Measurements from ENCODE around the gene CD151.

Gene CD151

GRCh38 chr11:797296-798092 lies 35.3 kb upstream of the CD151 start:
- in situ Hi-C loops (cut with HindIII; ENCODE audit: low sequenced_read_pairs), result no loop called here
- peak overlapping the region; percentile 71 for H3K4me3 ChIP-seq (ENCODE audit: low read depth, low read length)
- DNase-seq (ENCODE audit: low read depth, low spot score), result peak; percentile 91
- TF ChIP-seq, protein P1, sequence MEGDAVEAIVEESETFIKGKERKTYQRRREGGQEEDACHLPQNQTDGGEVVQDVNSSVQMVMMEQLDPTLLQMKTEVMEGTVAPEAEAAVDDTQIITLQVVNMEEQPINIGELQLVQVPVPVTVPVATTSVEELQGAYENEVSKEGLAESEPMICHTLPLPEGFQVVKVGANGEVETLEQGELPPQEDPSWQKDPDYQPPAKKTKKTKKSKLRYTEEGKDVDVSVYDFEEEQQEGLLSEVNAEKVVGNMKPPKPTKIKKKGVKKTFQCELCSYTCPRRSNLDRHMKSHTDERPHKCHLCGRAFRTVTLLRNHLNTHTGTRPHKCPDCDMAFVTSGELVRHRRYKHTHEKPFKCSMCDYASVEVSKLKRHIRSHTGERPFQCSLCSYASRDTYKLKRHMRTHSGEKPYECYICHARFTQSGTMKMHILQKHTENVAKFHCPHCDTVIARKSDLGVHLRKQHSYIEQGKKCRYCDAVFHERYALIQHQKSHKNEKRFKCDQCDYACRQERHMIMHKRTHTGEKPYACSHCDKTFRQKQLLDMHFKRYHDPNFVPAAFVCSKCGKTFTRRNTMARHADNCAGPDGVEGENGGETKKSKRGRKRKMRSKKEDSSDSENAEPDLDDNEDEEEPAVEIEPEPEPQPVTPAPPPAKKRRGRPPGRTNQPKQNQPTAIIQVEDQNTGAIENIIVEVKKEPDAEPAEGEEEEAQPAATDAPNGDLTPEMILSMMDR (IDR thresholded peaks at IDR 0.05; ENCODE audit: low read depth, low read length), result no peak

GRCh38 chr11:798093-798713 lies 34.5 kb upstream of the CD151 start, which contains the start of gene SLC25A22:
SLC25A22 (minus strand) TSS chr11:798281; CDS start chr11:795006, 3,275 bp downstream.
- in situ Hi-C loops (cut with HindIII; ENCODE audit: low sequenced_read_pairs), result no loop called here
- DNase-seq (ENCODE audit: low read depth, low spot score), result peak; percentile 68
- H3K4me3 ChIP-seq (ENCODE audit: low read depth, low read length), result peak within 1 kb of the TSS; percentile 71
- TF ChIP-seq, protein P1 (IDR thresholded peaks at IDR 0.05; ENCODE audit: low read depth, low read length), result peak; percentile 64

DNA sequence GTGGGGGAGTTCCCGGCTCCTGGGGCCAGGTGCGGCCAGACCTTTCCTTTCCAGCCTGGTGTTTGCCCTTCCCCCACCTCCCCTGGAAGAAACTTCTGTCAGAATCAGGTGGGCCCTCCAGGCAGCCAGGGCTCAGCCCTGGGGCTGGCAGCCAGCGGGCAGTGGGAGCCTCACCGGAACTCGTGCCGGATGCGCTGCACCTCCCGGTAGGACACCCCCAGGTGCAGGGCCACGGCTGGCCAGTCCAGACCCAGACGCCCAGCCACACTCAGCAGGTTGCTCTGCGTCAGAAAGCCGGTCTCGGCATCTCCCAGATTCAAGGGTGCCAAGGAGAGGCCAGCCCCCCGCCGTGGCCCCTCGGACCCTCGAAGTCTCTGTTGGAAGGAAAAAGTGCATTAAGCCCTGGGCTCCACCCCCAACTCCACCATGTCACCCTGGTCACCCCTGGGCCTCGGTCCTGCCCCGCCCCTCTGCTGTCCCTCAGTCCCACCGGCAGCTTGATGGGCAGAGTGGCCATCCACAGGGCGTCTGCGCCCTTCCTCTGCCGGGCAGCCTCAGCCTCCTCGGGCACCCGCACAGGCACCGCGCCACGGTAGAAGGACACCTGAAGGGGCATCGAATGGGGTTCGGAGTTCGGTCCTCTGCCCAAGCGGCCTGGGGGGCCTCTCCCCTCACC lies 33.0 kb upstream of the CD151 start:
- DNase-seq (ENCODE audit: low read depth, low spot score), result no peak
- in situ Hi-C loops (cut with HindIII; ENCODE audit: low sequenced_read_pairs), result no loop called here
- H3K4me3 ChIP-seq (ENCODE audit: low read depth, low read length), result no peak overlapping the region
- TF ChIP-seq, protein P1 (IDR thresholded peaks at IDR 0.05; ENCODE audit: low read depth, low read length), result no peak

- TF ChIP-seq, protein P1 (IDR thresholded peaks at IDR 0.05; ENCODE audit: low read depth, low read length), result no peak
- DNase-seq (ENCODE audit: low read depth, low spot score), result no peak
- H3K4me3 ChIP-seq (ENCODE audit: low read depth, low read length), result no peak overlapping the region
- in situ Hi-C loops (cut with HindIII; ENCODE audit: low sequenced_read_pairs), result no loop called here
These were observed 32.3 kb upstream of the CD151 start for GRCh38 chr11:800473-800872.

GRCh38 chr11:801097-801780 lies 31.5 kb upstream of the CD151 start:
- in situ Hi-C loops (cut with HindIII; ENCODE audit: low sequenced_read_pairs), result no loop called here
- TF ChIP-seq, protein P1 (IDR thresholded peaks at IDR 0.05; ENCODE audit: low read depth, low read length), result no peak
- DNase-seq (ENCODE audit: low read depth, low spot score), result no peak
- H3K4me3 ChIP-seq (ENCODE audit: low read depth, low read length), result no peak overlapping the region

DNA sequence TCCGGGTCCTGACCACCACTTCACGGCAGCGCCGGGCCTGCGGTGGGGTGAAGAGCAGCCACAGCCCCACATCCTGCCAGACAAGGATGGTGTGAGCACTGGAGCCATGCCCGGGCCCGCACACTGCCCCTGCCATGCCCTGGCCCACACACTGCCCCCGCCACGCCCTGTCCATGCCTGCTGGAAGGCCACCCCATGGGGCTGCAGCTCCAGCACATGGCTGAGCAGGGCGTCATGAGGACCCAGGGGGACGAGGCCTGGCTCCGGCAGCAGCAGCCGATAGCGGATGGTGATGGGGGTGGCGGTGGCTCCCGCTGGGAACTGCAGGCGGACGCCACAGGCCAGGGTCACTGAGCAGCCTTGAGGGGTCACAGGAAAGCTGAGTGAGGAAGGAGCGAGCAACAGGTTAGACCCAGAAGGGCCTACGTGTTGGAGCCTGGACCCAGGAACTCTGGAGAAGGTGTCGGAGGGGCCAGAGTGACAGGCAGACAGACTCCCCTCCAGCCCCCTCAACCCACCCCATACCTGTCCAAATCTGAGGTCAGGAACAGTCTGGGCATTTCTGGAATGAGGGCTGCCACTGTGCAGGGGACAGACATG lies 30.6 kb upstream of the CD151 start:
- in situ Hi-C loops (cut with HindIII; ENCODE audit: low sequenced_read_pairs), result no loop called here
- TF ChIP-seq, protein P1 (IDR thresholded peaks at IDR 0.05; ENCODE audit: low read depth, low read length), result no peak
- DNase-seq (ENCODE audit: low read depth, low spot score), result no peak

More for the DNA sequence above, 30.6 kb upstream of the CD151 start:
- no peak overlapping the region for H3K4me3 ChIP-seq (ENCODE audit: low read depth, low read length)

Measured in astrocyte of the spinal cord (primary cell).